HG02981 (cell line): Measurements from ENCODE around the gene IFTAP.
"Not testable (repeated sequence)": the region's sequence is repeated elsewhere in the genome, so short reads cannot be mapped to it uniquely, and the experiment has no call there.

Experiments
- ATAC-seq: cut with Tn5 transposase; IDR thresholded peaks from one replicate; pipeline ENCODE4 v1.9.1; 2021; ENCODE audit warnings: mild to moderate bottlenecking, moderate library complexity; ENCODE audit not compliant: unreplicated experiment

The IFTAP gene

GRCh38 chr11:36635066-36635862 is 41.0 kb downstream of the IFTAP start:
- no peak for ATAC-seq

DNA sequence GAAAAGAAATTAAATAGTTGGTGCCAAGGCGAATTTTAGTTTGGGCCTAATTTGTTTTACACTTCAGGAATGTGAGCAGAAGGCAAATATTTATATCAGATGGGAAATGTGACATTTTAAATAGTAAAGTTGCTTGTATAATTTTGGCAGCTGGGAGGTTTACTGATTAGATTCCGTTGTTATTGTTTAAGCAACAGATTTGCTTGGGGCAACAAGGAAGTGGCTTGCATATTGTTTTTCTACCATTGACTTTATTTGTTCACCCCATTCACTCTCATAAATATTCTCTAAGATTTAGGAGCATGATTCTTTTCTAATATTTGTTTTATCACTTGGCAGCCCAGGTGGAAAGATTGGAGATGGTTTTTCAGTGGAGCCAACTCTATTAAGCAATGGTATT is 44.3 kb downstream of the IFTAP start:
- no peak for ATAC-seq

DNA sequence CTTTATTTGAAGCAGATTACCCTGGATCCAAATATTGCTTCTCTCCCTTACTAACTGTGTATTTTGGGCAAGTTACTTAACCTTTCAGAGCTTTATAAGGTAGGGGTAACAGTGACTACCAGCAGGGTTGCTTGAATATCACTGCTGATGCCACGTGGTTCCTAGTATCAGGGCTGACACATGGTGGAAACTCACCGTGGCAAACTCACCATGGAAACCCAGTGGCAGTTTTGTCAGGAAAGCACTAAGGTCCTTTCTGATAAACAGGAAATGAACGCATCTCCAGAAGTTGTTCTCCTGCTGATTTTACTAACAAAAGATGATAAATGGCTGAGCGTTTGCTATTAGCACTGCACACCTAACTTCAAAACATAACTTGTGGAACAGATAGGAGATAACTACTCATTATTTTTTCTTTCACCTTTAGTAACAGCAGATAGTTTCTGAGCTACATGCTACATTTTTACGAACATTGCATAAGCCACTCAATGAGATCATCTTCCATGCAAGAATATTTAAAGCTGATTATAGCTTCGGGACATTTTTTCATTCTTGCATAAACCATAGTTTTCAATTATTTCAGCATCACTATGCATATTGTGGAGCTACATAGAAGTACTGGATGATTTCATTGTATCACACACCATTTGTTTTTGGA is 63.4 kb downstream of the IFTAP start:
- no peak for ATAC-seq

- not testable (repeated sequence) for ATAC-seq
Measured at GRCh38 chr11:36661359-36661758, 67.1 kb downstream of the IFTAP start.

- ATAC-seq, result no peak
Measured at GRCh38 chr11:36672815-36673450, 78.6 kb downstream of the IFTAP start.

DNA sequence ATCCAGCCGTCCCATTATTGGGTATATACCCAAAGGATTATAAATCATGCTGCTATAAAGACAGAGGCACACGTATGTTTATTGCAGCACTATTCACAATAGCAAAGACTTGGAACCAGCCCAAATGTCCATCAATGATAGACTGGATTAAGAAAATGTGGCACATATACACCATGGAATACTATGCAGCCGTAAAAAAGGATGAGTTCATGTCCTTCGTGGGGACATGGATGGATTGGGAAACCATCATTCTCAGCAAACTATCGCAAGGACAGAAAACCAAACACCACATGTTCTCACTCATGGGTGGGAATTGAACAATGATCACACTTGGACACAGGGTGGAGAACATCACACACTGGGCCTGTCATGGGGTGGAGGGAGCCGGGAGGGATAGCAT is 85.2 kb downstream of the IFTAP start:
- not testable (repeated sequence) for ATAC-seq

DNA sequence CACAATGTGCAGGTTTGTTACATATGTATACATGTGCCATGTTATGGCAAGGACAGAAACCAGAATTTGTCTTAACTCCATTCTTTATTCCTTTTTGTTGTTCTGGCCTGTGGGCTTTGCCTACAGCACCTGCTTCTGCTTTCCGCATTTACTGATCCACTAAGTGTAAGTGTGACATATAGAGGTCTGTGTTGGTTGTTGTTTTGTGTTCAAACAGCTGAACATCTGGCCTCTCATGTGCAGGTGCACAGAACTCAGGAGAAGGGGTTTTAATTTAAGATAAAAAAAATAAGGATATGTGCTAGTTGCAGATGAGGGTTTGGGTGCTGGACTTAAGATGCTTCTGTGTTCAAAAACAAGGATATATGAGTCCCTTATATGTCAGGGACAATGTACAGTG is 89.5 kb downstream of the IFTAP start:
- ATAC-seq, result no peak

GRCh38 chr11:36684840-36685801 is 90.8 kb downstream of the IFTAP start:
- no peak for ATAC-seq

DNA sequence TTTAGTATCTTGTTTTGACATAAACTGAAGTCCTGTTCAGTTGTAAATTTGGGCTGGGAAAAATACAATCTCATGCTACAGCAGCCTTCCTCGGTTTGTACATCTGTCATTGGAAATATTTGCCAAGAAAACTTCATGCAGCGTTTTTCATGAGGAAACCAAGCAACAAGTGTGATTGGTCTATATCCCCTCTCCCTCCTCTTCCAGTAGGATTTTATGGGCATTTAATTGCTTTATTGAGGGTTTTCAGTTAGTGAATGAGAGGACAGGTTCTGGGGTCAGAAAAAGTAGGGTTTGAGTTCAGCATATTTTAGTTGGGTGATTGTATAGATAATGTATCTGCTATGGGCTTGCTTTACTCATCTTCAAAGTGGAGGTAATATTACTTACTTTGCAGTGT is 93.8 kb downstream of the IFTAP start:
- no peak for ATAC-seq

DNA sequence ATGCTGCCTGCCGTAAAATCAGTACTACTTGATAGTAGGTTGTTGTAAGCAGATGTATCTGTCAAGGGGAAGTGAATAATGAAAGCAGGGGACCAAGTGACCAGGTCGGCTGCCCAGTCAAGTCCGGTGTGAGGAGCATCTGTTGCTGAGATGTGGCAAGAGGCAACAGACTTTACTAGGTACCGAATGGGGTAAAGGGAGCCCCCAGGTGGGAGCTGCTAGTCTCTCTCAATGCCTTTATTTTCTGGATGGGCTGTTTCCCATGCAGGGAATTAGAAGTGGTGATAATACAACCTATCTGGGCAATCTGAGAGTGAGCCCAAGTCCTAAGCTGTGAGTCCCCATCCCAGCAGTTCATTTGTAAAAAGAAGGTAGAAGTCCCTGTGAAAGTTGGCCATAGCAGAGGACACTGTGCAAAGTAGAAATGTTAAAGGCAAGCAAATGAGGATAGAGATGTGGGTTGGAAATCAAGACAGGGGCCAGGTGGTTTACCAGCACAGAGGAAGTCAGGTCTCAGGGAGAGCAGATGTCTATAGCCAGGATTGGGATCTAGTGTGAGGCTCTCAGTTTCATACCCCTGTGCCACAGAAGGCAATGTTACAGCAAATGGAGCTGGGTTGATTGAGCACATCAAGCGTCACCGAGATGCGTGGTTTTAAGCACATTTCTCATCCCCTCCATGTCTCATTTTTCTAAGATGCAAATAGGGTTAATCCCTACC is 94.4 kb downstream of the IFTAP start:
- ATAC-seq, result no peak

DNA sequence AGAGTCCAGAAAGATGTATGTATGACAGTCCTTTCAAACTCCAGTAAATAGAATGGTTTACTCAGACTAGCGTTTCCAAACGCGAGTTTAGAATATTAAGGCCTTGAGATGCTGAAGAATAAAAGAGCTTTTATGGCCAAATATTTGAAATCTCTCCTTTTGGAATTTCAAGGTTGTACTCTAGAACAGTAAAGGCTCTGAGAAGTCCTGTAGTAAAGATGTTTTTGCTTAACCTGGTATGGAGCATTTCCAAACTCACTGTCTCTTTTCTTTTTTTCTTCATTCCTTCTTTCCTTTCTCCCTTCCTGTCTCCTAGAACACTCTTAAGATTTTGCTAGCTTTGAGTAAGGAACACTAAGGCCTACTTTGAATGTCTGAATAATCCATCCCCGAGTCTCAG is 95.1 kb downstream of the IFTAP start:
- no peak for ATAC-seq

GRCh38 chr11:36692704-36693103 is 98.4 kb downstream of the IFTAP start:
- ATAC-seq, result no peak

GRCh38 chr11:36693139-36693843 is 99.0 kb downstream of the IFTAP start:
- ATAC-seq, result no peak

- ATAC-seq, result no peak
Measured at GRCh38 chr11:36695111-36695510, 100.8 kb downstream of the IFTAP start.

DNA sequence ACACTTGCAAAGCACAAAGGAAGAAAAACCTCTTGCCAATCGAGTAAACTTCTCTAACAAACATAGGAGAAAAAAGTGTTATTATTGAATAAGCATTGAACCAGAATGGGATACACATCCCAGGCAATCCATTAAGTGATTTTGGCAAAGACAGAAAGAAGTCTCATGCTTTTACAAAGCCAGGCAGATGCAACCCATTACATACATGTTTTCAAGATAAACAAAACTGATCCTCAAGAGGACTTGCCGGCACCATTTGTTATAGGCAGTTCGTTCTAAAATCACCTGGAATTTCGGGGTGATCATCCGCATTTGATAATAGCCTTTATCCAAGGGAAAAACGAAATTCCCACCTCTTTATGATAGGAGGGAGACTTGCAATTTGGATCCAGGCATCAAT is 101.3 kb downstream of the IFTAP start:
- no peak for ATAC-seq

GRCh38 chr11:36696550-36696949 is 102.2 kb downstream of the IFTAP start:
- ATAC-seq, result no peak

DNA sequence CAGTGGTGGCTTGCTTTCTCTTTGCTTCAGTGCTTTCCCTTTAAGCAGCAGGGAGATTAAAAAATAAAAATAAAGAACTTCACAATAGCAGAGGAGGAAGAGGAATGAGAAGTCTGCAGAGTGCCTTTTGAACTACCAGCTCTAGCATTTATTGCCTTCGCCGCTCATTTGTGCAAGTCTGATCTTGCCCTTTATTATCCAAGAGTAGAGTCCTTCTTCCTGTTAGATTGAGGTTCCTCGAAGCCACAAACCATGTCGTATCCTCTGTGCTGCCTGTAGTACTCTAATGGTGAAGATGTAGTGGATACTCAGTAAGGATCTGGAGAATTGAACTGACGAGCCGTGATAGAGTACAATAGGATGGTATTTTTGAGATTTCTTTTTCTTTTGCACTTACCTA is 105.0 kb downstream of the IFTAP start:
- no peak for ATAC-seq

GRCh38 chr11:36700246-36700645 is 105.9 kb downstream of the IFTAP start:
- ATAC-seq, result no peak

- peak; percentile 78 for ATAC-seq
Measured at GRCh38 chr11:36702330-36703054, 108.2 kb downstream of the IFTAP start.
